HG03066 (cell line): ENCODE data around the gene NRF1.

ENCODE experiments used
- ATAC-seq: cut with Tn5 transposase; IDR thresholded peaks from one replicate; pipeline ENCODE4 v1.9.1; 2021; ENCODE audit warnings: low read depth; ENCODE audit not compliant: unreplicated experiment

The NRF1 gene

DNA sequence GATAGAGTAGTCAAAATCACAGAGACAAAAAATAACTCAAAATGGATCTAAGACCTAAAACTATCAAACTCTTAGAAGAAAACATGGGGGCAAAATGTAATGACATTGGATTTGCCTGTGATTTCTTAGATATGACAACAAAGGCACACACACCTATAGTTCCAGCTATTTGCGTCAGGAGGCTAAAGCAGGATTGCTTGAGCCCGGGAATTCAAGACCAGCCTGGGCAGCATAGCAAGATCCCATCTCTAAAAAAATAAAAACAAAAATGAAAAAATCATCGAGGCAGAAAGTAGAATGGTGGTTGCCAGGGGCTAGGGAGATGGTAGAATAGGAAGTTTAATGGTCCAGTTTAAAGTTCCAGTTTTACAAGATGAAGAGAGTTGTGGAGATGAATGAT lies 113.3 kb downstream of the NRF1 start:
- ATAC-seq: no peak

DNA sequence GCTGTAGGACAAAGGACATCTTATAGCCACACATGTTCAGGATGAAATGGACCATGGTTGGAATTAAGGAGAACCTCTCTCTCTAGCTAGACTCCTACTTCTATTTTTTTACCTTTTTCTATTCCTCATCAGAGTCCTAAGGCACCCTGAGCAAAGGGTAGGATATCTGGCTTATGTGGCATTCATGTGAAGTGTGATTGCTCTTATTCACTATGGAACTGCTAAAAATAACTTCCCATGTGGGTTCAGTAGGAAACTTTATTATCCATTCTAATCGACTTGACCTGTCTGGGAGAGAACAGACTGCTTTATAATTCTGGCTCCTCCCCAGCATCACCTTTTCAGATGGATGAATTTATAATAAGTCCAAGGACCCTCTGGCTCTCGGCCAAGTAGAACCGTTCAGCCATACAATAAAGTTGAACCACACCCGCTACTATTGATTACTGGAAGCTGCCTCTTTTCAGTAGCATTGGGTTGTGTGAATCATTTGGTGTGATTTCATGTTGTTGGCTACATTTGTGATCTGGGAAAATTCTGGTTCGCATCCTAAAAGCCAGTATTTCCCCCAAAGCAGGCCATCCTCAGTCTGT lies 117.5 kb downstream of the NRF1 start:
- ATAC-seq: no peak

DNA sequence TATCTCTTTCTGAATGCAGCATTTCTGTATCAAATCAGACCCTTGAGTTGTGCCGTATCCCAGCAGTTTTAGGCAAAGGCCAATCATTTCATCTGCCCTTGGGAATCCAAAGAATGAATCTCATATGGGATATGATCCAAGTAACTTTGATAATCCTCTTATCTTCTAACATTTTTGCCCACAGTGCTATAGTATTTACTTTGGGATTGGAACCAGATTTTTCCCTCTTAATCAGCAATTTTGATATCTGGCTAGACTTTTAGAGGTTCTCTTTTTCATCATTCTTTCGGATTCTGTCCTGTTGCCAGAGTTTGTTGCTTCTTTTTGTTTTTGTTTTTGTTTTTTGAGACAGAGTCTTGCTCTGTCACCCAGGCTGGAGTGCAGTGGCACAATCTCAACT lies 118.0 kb downstream of the NRF1 start:
- no peak for ATAC-seq

DNA sequence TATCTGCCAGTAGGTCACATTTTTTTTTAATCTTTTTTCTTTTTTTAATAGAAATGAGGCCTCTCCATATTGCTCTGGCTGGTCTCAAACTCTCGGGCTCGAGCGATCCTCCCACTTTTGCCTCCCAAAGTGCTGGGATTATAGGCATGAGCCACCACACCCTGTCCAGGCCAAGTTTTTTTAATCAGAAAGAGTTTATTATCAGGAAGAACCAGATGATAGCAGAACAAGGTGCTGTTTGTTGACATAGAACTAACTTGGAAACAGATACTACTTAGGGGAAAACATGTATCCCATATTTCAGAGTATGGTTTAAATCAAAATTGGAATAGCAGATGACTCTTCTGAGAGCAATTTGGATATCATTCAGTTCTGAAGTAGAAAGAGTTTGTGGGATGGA lies 118.6 kb downstream of the NRF1 start:
- ATAC-seq: no peak

DNA sequence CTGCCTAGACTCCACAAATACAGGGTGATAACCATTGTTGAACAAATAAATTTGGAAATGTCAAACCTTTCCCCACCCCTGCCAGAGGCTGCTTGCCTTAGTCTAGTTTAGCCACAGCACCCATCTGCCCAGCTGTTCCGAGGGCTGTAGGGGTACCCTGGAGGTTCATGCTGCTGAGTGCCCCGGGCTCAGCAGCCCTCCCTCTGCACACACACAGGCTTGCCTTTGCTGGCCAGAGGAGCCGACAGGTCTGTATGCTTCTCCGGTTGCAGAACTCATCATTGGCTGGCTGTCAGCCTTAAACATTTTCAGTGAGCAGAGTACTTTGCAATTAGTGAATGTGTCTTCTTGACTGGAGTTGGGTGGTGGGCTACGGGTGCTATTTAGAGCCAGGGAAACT lies 122.9 kb downstream of the NRF1 start:
- no peak for ATAC-seq

DNA sequence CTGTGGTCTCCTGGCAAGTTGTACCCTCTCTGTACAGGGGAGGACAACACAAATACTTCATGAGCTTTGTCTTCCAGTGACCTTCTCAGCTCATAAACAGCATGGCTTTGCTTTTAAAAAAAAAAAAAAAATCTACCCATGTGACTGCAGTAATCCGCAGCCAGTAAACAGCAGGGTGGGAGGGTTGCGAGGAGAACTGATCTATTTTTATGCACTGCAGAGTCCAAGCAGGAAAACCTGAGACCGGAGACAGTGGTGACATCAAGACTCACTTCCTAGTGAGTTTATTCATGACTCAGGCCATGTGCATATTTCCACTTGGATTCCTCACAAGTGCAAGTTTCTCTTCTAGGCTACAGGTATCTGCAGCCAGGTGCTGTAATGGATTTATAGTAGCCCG lies 127.9 kb downstream of the NRF1 start:
- no peak for ATAC-seq

DNA sequence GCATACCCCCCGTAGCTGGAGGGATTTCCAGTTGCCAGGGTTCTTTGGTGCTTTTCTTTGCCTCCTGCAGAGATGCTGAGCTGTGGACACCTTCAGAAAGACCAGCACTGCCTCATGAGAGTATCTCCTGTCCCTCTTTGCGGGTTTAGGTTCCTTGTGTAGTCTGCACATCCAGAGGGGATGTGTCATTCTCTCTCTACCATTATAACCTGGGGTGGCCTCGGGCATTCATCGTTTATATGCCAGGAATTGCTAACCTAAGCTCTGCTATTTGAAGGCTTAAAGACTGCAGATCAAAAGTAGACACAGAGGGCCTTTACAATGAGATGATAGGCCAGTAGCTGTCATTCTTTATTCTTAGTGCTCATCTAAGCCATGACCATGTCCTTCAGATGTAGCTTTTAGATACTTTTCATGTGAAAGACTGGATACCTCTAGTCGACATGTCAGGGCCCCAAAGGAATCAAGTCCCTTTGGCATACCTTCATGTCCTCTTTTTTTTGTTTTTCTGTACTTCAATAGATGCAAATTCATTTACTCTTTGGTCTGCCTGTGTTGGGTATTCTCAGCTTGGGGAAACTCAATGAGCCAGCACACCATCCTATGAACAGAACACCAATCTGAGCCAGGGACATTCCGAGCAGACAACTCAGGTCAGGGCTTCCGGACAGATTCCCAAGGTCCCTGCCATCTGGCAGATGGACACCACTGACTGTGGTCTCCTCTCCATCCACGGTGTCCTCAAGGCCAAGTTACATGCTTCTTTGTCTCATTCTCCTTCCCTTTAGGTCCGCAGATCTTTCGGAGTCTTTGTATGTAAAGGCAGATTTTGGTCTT lies 129.3 kb downstream of the NRF1 start:
- ATAC-seq: no peak

DNA sequence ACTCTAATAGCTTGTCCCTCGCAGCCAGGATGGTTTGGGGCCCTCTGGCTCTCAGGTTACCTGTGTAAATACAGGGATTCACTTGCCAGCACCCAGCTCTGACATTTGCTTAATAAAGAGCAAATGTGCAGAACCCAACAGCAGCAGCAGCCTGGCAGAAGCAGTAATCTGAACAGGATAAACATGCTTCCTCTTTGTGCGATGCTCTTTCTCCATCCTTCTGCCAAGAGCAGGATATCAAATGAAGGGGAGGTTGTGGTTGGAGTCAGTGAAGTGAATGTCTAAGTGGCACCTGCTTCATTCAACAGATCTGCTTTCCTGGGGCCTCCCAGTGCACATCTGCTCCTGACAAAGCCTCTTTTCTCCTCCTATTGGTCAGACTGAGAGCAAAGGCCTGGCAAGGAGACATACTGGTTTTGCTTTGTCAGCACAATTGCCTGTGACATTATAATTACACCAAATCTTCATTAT lies 130.3 kb downstream of the NRF1 start:
- ATAC-seq: no peak

DNA sequence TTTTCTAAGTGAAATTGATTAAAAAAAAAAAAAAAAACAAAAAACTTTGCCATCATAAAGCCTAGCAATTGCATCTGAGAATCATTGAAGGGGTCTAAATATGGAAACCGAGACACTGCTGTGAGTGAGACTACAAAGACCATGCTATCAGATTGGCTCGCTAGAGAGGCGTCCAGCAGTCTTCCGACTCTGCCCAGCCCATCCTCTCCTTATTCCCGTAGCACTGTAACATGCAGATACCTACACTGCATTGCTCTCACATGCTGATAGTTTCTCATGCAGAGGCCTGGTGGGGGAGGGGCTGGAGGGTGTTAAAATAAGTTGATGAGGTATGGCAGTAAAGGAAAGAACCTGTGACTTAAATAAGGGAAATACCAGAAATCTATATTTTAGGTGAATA lies 130.7 kb downstream of the NRF1 start:
- ATAC-seq: no peak

DNA sequence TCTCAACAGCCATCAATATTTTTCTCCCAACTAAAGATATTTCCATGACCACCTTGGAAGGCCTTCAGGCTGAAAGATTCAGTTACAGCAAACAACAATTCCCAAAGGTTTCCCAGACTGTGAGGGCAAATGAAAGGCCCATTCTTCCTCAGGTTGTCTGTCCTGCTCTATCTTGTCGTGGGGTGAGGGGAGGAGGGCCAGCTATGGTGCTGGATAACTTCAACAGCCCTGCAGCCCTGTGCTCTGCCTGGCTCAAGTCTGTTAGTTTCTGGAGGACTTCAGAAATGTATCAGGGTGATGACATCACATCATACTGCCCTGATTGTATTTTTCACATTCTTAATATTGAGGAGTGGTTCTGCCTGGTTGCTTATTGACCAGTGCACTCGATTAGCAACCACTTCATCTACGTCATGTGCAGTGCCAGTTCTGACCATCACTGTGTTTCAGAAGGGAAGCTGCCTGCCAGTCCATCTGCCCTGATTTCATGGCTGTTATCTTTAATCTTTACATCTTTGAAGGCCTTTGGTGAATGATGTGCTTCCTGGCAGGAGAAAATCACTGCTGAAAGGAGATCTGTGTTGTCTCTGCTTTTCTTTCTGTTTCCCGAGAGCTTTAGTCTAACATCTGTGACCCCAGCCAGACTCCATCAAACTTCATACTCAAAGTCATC lies 135.5 kb downstream of the NRF1 start:
- no peak for ATAC-seq

DNA sequence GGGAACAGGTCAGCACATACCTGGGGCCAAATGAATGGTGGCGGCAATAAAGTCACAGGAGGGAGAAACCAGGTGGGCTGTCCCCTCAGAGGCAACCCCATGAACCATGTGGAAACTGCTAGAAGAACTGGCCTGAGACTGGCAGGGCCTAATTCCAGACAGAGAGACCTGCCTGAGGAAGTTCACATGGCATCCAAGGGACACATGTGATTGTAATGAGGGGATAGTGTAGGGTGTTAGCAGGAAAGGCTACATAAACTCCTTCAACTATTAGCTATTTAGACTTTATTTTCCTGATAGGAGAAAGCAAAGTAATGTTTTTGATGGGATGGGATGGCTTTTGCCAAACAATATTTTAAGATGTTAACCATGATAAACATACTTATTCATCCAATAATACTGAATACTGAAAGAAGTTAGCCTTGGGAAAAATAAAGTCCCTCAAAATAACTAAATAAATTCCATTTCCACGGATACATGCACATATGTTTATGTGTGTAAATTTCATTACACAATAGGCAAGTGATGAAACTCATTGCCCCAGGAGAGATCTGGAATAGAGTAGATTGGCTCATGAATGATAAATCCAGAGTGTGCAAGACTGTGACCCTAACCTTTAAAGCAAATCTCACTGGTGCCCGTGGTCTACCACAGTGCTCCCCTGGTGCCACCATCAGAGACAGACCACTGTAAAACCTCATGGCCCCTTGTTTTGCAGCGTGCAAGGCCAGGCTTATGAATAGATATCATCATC lies 137.0 kb downstream of the NRF1 start:
- no peak for ATAC-seq

DNA sequence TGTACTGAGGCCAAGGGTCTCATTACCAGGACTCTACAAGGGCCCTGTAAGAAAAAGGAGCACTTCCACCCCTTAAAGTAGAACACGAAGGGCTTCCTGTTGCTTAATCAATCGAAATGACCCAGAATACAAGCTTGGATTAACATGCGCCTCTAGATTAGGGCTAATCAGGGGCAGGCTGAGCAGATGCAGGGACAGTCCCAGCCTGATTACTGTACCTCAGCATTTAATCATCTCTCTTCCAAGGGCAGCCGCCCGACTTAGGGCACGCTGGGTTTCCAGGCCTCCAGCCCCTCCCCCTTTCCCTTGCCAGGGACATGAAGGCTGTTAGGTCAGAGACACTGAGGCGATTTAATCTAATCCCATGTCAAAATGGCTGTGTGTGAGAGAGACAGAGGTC lies 138.6 kb downstream of the NRF1 start:
- no peak for ATAC-seq

DNA sequence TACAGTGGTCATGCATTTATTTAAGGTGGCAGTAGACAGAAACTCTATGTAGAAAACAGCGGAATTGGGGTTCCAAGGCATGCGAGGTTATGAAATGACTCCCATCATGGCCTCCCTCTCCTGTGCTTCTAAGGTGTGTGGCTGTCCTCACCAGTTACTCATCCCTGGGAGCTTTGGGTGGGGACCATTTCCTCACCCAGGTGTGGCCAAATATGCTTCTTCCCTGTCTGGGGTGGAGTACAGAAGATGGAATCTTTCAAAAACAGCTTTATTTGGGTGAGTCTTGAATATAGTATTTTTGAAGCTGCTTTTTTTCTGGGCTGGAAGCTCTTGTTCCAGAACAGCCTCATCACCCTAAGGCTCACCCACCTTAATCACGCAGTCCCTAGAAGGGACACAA lies 139.0 kb downstream of the NRF1 start:
- ATAC-seq: no peak

DNA sequence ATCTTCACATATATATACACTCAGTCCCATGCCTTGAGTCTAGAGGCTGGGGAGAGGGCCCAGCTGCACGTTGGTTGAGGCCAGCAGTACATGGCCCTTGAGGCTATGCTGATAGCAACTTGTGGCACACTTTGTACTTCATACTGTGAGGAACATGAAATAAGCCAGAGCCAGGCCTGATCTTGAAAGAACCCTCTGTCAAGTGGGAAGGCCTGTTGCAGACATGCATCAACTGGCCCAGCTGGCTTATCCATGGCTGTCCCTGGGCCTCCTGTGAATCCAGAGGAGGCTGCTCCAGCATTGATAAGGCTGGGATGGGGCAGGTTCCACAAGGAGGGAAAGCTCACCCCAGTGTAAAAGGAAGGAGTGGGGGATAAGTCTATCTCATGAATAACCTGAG lies 140.4 kb downstream of the NRF1 start:
- no peak for ATAC-seq

DNA sequence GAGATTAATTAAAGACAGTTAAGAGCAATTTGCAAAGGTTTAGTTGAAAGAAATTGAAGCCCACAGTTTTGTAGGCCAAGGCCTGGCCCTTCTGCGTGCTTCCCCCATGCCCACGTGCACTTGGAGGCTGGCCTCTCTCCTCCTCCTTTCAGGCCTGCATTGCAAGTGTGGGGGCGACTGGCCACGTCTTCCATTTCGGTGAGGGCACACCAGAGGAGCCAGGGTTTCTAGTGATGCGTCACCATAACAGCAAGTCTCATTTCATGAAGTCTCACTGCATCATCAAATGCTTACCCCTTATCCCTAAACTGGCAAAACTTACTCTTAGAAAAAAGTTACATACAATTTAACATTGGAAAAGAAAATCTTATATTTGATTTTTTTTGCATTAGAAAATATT lies 141.2 kb downstream of the NRF1 start:
- ATAC-seq: no peak

DNA sequence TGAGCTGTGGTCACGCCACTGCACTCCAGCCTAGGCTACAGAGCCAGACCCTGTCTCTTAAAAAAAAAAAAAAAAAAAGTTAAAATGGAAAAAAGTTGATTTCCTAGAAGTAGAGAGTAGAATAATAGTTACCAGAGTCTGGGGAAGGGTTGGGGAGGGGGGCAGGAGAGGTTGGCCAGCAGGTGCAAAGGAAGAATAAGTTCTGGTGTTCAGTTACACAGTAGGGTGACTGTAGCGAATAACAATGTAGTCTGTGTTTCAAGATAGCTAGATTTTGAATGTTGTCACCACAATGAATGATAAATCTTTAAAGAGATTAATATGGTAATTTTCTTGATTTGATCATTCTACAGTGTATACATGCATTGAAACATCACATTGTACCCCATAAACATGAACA lies 142.9 kb downstream of the NRF1 start:
- ATAC-seq: no peak

DNA sequence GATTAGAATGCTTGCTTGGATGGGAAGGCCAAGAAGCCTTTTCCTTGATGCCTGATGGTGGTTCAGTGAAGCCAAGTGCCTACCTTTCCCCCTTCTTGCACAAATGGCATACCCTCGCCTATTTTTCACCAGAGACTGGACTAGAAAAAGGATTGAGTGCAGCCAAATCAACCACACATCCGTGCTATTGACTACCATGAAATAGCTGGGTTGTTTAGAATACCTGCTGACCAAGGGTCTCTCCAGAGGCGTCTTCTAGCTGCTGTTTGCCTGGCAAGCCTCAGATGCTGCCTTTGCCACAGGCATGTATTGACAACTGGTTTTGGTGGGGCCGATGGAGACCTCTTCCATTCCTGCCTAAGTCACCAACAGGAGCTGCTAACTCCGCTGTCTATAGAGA lies 146.5 kb downstream of the NRF1 start:
- ATAC-seq: no peak

DNA sequence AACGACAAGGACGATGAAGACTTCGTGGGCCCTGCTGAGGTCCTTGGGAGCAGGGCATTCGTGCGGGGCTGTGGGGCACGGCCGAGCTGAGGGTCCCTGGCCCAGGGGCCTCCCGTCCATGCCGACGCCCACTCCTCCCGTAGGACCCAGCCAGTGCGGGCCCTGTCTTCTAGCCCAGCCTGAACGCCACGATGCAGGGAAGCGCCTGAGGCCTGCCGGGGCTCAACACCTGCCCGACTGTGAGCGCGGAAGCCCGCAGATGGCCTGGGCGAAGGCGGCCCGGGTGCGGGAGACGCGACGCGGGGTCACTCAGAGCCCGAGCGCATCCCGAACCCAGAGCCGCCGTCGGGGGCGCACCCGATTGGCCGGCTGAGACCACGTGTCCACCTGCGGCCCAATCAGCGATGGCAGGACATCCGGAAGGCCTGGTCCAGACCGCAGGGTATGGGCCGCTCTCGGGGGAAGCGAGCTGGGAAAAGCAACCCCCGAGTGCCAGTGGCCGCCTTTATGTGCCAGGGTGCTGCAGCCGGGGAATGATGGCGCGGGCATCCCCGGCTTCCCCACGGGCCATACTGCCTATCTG lies 151.0 kb downstream of the NRF1 start:
- no peak for ATAC-seq

DNA sequence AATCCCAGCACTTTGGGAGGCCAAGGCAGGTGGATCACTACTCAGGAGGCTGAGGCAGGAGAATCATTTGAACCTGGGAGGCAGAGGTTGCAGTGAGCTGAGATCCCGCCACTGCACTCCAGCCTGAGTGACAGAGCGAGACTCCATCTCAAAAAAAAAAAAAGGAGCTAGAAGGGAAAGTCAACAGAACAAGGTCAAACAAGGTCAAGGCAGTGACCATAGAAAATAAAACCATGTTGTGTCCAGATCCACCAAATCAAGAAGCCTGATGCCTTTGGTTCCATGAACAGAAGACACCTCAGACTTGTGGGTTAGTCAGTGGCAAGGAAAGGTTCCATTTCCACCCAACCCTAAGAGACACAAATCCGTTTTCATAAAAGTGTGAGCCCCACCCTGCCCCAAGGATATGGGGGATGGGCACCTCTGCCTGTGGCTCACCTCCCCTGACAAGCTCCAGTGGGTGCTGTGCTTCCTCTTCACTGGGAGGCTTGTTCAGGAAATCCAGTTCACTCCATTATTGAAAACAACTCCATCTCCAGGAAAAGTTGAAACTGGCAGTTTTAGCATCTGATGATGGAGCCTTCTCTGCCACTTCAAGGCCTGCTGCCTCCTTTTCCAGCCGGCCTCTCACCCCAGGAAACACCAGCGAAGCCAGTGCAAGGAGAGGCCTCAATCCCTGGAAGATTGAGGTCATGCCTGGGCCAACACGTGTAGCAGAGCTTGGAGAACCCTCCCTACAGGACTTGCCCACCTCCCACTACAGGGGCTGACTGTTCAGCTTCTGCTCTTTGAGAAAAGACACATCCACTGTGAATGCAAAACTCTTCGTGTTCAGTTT lies 152.9 kb downstream of the NRF1 start:
- ATAC-seq: no peak

DNA sequence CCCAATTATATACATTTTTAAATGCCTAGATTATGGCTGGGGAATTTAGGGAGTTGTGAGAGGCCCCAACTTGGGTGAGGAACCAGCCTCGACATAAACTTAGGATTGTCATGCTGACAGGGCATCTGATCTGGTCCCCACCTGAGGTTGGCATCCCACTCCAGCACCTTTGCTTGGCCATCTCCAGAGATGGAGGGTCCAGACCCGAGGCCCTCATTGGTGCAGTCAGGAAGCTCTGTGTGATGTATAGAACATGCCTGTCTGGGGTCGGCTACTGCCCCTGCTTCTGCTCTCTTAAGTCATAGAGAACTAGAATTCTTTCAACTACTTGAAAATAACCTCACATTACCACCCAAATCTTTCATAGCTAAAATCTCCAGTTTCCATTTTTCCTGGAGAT lies 153.8 kb downstream of the NRF1 start:
- ATAC-seq: no peak
